Gastrocnemius medialis (tissue), 4 donors: ENCODE results near the gene NBPF15.
"Not testable (repeated sequence)": the region's sequence is repeated elsewhere in the genome, so short reads cannot be mapped to it uniquely, and the experiment has no call there.

Source experiments
- CTCF ChIP-seq, 5 experiments: fragments of 450-650 bp in 3 of 5; fragments of 200-600 bp in 2 of 5; sonication (generic) in 2 of 5; IDR thresholded peaks in 4 of 5; conservative IDR thresholded peaks in 1 of 5; 1 replicate in 4 of 5; 2 replicates in 1 of 5; pipeline ENCODE4 v1.5.1; 2016 to 2019; ENCODE audit warnings: antibody characterized with exemption in 5 of 5, mild to moderate bottlenecking in 3 of 5, moderate library complexity in 3 of 5
- POLR2A ChIP-seq, 2 donors: fragments of 450-650 bp; IDR thresholded peaks; one replicate each; pipeline ENCODE4 v1.6.1; 2017; ENCODE audit warnings: antibody characterized with exemption in 2 of 2, mild to moderate bottlenecking in 2 of 2, moderate library complexity in 2 of 2

GRCh38 chr1:144371651-144372050 lies 89.8 kb downstream of the NBPF15 start:
- TF ChIP-seq CTCF (IDR thresholded peaks at IDR 0.05 in 4 of 5, conservative IDR thresholded peaks at IDR 0.05 in 1 of 5); POLR2A (IDR thresholded peaks at IDR 0.05): not testable (repeated sequence)
